Endothelial cell of umbilical vein (primary cell): ENCODE data around the gene NDFIP1.

ENCODE experiments used
- EZH2 ChIP-seq: IDR thresholded peaks from 2 replicates; pipeline ENCODE4 v1.6.1; 2012; ENCODE audit warnings: borderline replicate concordance, low read depth, mild to moderate bottlenecking, moderate library complexity, low read length, inconsistent platforms; ENCODE audit not compliant: severe bottlenecking
- MYC ChIP-seq: IDR thresholded peaks from one replicate; pipeline ENCODE4 v1.6.1; 2011; ENCODE audit warnings: mild to moderate bottlenecking, low read depth, low read length
- POLR2A ChIP-seq: IDR thresholded peaks from 2 replicates; pipeline ENCODE4 v1.6.1; 2012; ENCODE audit warnings: low read depth, mild to moderate bottlenecking, control low read depth, low read length
- POLR2AphosphoS5 ChIP-seq: IDR thresholded peaks from 2 replicates; pipeline ENCODE4 v1.6.1; 2012; ENCODE audit warnings: low read depth, mild to moderate bottlenecking, control low read depth, low read length, moderate library complexity; ENCODE audit not compliant: insufficient read depth
- TF ChIP-seq, protein P1 (sequence below), 2 donors: IDR thresholded peaks; 1 replicate in 1 of 2; 2 replicates in 1 of 2; pipeline ENCODE4 v1.5.1; 2011; ENCODE audit warnings: low read length in 2 of 2, mild to moderate bottlenecking in 2 of 2, moderate library complexity in 2 of 2, control low read depth in 1 of 2, inconsistent platforms in 1 of 2, low read depth in 1 of 2; ENCODE audit not compliant: insufficient read depth in 1 of 2; ENCODE audit errors: extremely low read depth in 1 of 2
- TF ChIP-seq, protein P2 (sequence below): IDR thresholded peaks from 2 replicates; pipeline ENCODE4 v1.6.1; 2011; ENCODE audit not compliant: insufficient read depth, insufficient read length

DNA sequence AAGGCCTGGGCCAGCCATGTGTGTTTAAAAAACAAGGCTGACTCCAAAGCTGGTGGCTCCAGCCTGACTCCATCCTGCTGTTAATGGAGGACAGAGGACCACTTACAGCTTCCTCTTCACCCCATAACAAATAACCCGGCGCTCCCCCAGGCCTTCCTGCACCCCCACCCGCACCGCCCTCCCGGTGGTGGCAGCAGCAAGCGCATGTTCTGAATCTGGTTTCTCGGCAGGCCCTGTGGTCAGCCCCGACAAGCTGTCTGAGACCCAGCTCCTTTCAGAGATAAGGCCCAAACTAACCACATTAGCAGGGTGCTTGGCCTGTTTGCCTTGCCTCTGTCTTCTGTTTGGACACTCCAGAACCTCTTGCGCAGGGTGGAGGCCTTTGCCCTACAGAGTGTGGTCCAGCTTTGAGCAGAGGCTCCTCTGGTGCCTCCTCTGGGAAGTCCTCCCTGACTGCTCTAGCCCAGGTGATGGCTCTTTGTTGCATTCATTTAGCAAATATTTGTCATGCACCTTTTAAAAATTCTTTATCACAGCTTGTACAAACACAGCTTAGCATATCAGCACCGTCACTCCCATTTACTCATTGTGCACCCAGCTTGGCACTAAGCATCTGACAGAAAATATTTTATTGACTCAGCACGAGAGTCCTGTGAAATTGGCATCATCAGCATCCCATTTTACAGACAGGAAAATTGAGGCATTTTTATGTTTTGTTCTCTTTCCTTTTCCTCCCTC lies 78.4 kb downstream of the NDFIP1 start:
- TF ChIP-seq, protein P1, sequence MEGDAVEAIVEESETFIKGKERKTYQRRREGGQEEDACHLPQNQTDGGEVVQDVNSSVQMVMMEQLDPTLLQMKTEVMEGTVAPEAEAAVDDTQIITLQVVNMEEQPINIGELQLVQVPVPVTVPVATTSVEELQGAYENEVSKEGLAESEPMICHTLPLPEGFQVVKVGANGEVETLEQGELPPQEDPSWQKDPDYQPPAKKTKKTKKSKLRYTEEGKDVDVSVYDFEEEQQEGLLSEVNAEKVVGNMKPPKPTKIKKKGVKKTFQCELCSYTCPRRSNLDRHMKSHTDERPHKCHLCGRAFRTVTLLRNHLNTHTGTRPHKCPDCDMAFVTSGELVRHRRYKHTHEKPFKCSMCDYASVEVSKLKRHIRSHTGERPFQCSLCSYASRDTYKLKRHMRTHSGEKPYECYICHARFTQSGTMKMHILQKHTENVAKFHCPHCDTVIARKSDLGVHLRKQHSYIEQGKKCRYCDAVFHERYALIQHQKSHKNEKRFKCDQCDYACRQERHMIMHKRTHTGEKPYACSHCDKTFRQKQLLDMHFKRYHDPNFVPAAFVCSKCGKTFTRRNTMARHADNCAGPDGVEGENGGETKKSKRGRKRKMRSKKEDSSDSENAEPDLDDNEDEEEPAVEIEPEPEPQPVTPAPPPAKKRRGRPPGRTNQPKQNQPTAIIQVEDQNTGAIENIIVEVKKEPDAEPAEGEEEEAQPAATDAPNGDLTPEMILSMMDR (IDR thresholded peaks at IDR 0.05; ENCODE audit: extremely low read depth in 1 of 2, insufficient read depth in 1 of 2, low read depth in 1 of 2, low read length in 2 of 2): no peak
- TF ChIP-seq EZH2 (no peak), POLR2AphosphoS5 (no peak), POLR2A (no peak), MYC (no peak)
- TF ChIP-seq, protein P2, sequence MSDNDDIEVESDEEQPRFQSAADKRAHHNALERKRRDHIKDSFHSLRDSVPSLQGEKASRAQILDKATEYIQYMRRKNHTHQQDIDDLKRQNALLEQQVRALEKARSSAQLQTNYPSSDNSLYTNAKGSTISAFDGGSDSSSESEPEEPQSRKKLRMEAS: no peak
